GM19351 (cell line): ENCODE results near the gene MRPL43.

Source experiments
- ATAC-seq: cut with Tn5 transposase; IDR thresholded peaks from one replicate; pipeline ENCODE4 v1.9.1; 2021; ENCODE audit warnings: mild to moderate bottlenecking, moderate library complexity; ENCODE audit not compliant: unreplicated experiment

The MRPL43 gene

DNA sequence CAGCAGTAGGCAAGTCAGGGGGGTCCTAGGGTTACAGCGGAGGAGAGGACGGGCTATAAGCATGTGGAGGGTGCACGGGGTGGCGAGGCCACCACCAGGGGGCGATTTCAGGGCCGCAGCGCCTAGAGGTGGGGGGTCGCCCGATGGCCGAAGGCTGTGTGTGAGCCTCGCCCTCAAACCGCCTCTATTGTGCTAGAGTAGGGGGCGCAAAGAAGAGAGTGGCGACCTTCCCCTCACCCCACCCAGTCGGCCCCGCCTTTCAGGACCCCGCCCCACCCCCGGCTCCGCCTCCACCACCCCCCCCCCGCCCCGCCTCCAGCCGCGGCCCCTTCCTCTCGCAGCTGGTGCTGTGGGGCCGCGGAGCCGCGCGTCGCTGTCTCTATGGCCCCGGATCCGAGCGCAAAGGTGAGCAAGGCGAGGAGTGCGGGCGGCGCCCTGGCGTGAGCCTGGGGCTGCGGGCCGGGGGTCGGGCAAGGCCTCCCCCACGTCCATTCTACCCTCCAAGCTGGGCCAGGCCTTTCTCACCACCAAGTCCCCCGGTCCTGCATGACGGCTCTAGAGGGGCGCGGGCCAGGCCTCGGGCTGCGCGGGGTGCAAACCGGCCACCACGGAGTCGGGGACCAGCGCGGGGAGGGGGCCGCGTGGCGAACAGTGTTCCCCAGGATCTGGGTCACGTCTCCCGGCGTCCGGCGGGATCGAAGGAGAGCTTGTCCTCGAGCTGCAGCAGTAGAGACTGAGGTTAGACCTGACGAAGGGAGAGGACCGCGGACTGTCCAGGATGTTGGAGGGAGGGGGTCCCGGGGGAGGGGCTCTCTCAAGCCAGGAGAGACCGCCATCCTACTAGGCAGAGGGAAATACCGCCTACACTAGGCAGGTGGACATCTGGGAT lies 17.9 kb downstream of the MRPL43 start, which contains the start of gene SEMA4G:
TSS of gene SEMA4G (plus strand) at position 318 of the 889 bp plus-strand sequence. CDS start 3,409 bp downstream, outside the sequence.
- ATAC-seq = no peak

GRCh38 chr10:100968863-100969186 lies 18.5 kb downstream of the MRPL43 start:
- no peak for ATAC-seq

DNA sequence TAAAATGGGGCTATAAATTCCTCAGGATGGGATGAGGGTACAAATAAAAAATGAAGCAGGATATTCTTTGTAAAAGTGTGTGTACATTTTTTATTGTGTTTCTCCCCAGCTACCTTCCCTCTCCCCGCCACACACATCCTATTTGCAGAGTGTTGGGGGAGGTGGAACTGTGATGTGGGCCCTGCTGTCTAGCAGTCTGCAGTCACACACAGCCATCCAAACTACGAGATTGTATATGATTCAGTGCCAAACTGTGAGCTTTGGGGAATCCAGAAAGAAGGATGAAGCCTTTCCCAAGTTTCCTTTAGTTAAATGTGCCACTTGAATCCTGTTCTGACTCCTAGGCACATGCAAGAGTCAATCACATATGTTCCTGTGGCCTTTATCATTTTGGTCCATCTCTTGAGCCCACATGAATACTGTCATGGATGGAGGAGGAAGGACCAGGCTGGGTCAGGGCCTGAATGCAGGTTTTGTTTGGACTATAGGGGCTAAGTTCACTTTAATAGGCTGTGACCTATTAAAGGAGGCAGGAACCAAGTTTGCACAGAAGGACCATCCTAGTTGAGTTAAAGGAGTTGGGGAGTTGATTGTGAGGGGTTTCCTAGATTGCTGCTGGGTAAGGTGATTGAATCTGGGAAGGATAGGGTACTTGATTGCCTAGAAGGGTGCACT lies 19.1 kb downstream of the MRPL43 start:
- ATAC-seq = no peak

DNA sequence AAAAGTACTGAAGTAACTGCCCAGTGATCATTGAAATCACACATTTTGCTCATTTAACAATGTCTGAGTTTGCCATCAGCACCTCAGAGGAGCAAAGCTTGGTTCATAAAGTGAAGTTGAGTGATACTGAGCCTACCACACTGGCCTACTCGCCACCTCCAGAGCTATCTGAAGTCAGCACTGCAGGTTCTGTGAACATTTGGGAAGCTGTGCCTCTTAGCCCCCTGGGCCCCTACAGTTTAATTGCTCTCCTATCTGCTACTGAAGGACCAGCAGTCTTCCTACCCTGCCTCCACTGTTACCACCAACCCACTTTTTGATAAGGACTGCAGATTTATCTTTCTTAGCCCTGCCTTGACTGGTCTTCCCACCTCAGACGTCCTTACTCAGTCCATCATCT lies 20.0 kb downstream of the MRPL43 start:
- ATAC-seq = no peak

DNA sequence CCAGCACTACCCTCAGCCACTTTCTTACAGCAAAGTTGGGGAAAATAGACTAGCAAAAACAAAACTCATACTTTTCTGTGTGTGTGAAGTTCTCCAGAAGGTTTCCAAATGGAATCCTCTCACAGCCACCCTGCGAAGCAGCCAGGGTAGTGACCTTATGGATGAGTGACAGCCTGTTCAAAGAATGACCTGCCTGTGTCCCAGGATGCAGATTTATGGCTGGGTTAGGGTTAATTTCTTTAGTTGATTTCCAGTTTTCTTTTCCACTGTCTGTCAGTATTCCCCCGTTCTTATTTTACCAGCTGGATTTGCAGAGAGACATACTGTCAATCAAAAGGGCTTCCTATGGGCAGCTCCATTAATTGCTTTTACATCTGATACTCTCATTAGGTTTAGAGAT lies 20.4 kb downstream of the MRPL43 start:
- no peak for ATAC-seq

GRCh38 chr10:100965820-100966219 lies 21.5 kb downstream of the MRPL43 start:
- ATAC-seq = no peak

DNA sequence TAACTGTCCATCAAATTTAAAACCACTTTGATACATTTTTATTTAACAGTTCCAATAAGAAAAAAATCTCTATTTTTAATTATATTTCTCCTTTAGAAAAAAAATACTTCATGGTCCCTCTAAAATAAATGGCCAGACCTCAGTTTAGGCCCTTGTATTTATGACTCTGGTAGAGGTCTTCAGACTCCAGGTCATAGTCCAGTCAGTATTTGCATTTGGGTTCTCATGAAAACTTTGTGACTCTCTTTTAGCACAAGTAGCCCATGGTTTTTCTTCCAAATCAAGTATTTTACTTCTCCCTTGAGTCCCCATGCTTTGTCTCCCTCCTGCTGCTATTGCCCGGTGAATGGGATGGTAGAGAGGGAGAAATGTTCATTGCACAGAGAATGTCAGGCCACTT lies 23.5 kb downstream of the MRPL43 start:
- ATAC-seq = no peak

GRCh38 chr10:100962351-100963080 lies 24.8 kb downstream of the MRPL43 start:
- ATAC-seq = no peak

GRCh38 chr10:100960251-100960650 lies 27.0 kb downstream of the MRPL43 start:
- ATAC-seq = no peak

DNA sequence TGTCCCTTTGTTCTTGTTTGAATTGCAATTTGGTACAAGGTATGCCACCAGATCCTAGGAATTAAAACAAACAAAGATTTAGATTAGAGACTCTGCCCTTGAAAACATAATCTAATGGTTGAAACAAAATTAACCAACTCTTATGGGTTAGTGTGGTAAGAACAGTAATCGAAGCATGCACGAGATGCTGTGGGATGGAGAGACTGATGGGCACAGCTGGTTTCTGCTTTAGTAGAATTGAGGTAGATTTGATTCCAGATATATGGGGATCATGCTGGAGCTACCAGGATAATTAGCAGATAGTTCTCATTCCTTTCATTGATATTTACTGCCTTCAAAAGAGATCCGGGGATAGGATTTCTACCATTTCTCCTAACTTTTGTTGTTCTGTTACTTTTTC lies 38.4 kb downstream of the MRPL43 start:
- no peak for ATAC-seq

- no peak for ATAC-seq
These were observed 41.5 kb downstream of the MRPL43 start for GRCh38 chr10:100945754-100946153.

- ATAC-seq = no peak
These were observed 43.8 kb downstream of the MRPL43 start for GRCh38 chr10:100943508-100943907.

GRCh38 chr10:100942229-100942628 lies 45.1 kb downstream of the MRPL43 start:
- ATAC-seq = no peak

DNA sequence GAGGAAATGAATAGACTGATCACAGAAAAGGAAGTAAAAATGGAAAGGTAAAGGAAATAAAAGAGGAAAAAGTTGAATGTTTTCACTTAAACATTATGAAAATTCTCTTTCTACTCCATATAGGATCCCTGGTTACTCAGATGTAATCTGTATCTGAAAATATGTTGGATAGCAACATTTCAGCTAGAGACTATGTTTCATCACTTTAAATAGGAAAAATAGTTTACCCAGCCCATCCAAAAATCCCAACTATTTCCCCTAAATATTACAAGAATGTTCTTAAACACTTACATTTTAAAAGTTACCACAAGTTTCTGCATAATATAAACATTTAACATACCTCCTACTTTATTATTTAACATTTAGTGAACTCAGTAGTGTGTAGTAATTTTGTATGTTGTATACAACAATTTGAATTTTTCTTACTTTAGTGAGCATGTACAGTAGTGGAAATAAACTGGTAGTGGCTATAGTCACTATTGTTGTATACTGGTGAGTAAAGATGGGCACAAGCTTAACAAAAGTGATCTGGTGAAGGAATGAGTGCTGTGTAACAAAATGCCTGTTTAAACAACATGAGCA lies 47.4 kb downstream of the MRPL43 start:
- ATAC-seq = no peak
